ENCODE measurements around the gene PIAS4. TPM values are rescaled to one million over a fixed set of nuclear protein-coding genes. Genes with fewer than 3 reads are reported as not detected.

The PIAS4 gene
- total RNA-seq, 1 donor = 17.3 TPM

GRCh38 chr19:4059891-4060620 is 52.5 kb downstream of the PIAS4 start:
- peak; percentile 80 for DNase-seq (ENCODE audit: low read depth)
- peak overlapping the region; percentile 54 for H3K4me3 ChIP-seq (ENCODE audit: low read depth, low read length)
- no peak for TF ChIP-seq CTCF (IDR thresholded peaks at IDR 0.05; ENCODE audit: insufficient read depth, low read depth, low read length)

DNA sequence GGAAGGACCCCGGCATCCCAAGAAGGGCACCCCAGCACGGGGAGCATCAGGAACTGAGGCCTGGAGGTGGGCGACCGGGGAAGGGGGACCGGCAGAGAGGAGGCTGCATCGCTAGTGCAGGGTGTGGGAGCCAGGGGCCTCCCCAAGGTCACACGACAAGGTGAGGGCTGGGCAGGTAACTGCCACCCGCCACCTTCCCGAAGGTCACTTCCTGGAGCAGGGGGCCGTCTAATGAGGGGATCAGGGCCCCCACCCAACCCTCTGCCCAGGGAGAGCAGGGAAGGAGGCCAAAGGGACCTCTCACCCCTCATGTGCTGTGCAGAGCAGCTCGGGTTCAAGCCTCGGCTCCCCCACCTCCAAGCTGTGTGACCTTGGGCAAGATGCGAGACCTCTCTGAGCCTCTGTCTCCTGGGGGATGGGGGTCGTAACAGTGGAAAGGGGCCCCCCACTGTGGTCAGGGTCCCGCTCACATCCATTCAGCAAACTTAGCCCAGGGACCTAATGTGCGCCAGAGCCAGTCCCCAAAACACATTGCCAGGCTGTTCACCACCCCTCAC is 53.2 kb downstream of the PIAS4 start:
- DNase-seq (ENCODE audit: low read depth) = no peak
- peak overlapping the region; percentile 54 for H3K4me3 ChIP-seq (ENCODE audit: low read depth, low read length)
- TF ChIP-seq CTCF (IDR thresholded peaks at IDR 0.05; ENCODE audit: insufficient read depth, low read depth, low read length) = no peak

- peak; percentile 61 for DNase-seq (ENCODE audit: low read depth)
- peak overlapping the region; percentile 54 for H3K4me3 ChIP-seq (ENCODE audit: low read depth, low read length)
- no peak for TF ChIP-seq CTCF (IDR thresholded peaks at IDR 0.05; ENCODE audit: insufficient read depth, low read depth, low read length)
These were observed 53.7 kb downstream of the PIAS4 start for GRCh38 chr19:4061178-4061682.

DNA sequence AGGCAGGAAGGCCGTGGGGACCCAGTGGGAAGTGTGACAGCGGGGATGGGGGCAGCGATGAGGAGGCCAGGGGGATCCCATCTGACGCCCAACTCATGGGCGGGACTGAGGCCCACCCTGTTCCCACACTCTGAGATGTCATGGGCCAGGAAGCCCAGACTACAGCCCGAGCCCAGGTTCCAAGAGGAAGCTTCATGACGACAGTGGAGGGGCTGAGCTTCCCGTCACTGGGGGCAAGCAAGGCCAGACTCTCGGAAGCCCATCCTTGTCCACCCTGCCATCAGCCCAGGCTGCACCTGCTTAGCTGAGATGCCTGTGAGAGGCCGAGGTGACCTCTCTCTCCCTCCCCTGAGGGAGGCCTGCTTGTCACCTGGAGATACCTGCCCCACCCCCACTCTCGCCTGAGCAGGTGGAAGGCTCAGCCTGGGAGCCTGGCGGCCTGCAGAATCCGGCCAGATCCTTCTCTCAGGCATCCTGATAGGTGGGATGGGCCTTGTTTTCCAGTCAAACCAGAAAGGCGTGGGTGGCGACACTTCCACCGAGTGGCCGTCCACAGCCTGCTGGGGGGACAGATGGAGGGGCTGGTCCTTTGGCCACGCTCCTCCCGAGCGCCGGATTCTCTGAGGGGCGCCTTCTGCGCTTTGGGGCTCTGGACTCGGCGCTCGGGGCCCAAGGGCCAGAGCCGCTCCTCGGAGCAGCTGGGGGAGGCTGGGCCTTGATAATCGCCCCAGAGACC is 54.3 kb downstream of the PIAS4 start:
- TF ChIP-seq CTCF (IDR thresholded peaks at IDR 0.05; ENCODE audit: insufficient read depth, low read depth, low read length) = no peak
- no peak for DNase-seq (ENCODE audit: low read depth)
- peak overlapping the region; percentile 54 for H3K4me3 ChIP-seq (ENCODE audit: low read depth, low read length)

DNA sequence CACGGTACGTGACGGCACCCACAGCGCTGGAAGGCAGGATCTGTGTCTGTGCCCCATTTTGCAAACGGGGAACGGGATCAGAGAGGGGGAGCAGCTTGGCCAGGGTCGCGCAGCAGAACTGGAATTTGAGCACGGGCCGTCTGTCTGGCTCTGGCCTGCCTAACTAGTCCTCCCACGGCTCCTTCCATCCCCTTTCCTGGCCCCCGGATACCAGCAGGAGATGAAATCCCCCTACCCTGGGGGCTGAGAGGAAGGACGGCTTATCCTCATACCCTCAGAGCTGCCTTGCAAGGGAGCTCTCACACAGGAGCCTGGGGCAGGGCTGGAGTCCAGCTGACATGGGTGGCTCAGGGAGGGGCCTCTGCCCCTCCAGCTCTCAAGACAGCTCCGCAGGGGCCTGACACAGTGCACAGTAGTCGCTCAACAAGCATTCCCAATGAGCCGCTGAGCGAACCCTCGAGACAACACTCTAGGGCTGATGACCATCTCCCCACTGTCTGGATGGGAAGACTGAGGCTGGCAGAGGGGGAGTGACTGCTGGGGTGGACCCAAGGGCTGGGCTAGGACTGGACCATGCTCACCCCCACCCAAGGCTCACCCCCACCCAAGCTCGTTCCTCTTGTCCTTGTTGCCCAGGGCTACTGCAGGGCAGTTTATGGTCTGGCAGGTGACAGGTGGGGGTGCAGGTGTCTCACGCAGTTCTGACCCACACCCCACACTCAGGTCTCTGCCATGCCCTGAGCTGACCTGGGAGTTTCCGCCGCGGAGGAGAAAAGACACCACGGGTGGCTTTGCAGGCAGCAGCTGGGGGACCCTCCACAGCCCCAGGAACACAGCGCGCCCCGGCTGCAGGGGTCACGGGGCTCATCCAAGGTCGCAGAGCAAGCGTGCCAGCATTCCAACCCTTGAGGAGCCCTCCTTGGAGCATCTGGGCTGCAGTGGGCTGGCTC is 55.2 kb downstream of the PIAS4 start:
- TF ChIP-seq CTCF (IDR thresholded peaks at IDR 0.05; ENCODE audit: insufficient read depth, low read depth, low read length) = no peak
- peak overlapping the region; percentile 70 for H3K4me3 ChIP-seq (ENCODE audit: low read depth, low read length)
- DNase-seq (ENCODE audit: low read depth) = no peak
